Testis (tissue), 3 donors: ENCODE data around the gene SARM1. TPM values are rescaled to one million over a fixed set of nuclear protein-coding genes. Genes with fewer than 3 reads are reported as not detected.

Source experiments
- DNase-seq: peaks from one replicate; pipeline ENCODE4 v3.0.0-alpha.2; 2019
- H3K27ac ChIP-seq, 2 donors: fragments of 200-600 bp; sonication (generic); one replicate each; pipeline ENCODE4 v1.5.1; 2019
- H3K27me3 ChIP-seq: fragments of 200-600 bp; sonication (generic); one replicate; pipeline ENCODE4 v1.5.1; 2019
- H3K36me3 ChIP-seq: fragments of 200-600 bp; sonication (generic); one replicate; pipeline ENCODE4 v1.5.1; 2017; ENCODE audit warnings: low read depth; ENCODE audit errors: missing control alignments
- H3K4me1 ChIP-seq: fragments of 200-600 bp; sonication (generic); one replicate; pipeline ENCODE4 v1.5.1; 2019
- H3K4me3 ChIP-seq, 2 donors: fragments of 200-600 bp; sonication (generic); one replicate each; pipeline ENCODE4 v1.5.1; 2017 to 2019
- H3K9me3 ChIP-seq: fragments of 200-600 bp; sonication (generic); one replicate; pipeline ENCODE4 v1.5.1; 2017
- POLR2A ChIP-seq: fragments of 450-650 bp; IDR thresholded peaks from one replicate; pipeline ENCODE4 v1.6.1; 2017; ENCODE audit warnings: antibody characterized with exemption, mild to moderate bottlenecking, moderate library complexity
- WGBS, 2 donors: methylation state at CpG; one replicate each; pipeline ENCODE4 v1.1.5; 2018; 5-methylcytosine and 5-hydroxymethylcytosine counted together
- intact Hi-C: fragments of 100-400 bp; cut with DNase I; formaldehyde crosslinking; loops from one replicate; pipeline ENCODE4 v1.15.1; 2023; ENCODE audit warnings: low total_unique reads
- polyA plus RNA-seq: library from polyadenylated mRNA; stranded (reverse); fragments of 350-450 nt; fragmentation: Illumina TruSeq; extraction: RNeasy Lipid Tissue Mini Kit (QIAGEN cat#74804); gene quantifications from one replicate; pipeline ENCODE4 v1.2.3, GENCODE V29; 2014; ENCODE audit warnings: low read depth, low replicate concordance; ENCODE audit not compliant: insufficient read depth
- total RNA-seq, 2 donors: library from RNA; depleted of rRNA; stranded (reverse); fragments of >200 nt; gene quantifications; one replicate each; pipeline ENCODE4 v1.2.3, GENCODE V29; 2016
- TF ChIP-seq, protein P1 (sequence below), 3 experiments: fragments of 450-650 bp in 2 of 3; fragments of 200-600 bp in 1 of 3; sonication (generic) in 1 of 3; IDR thresholded peaks; one replicate each; pipeline ENCODE4 v1.5.1; 2016 to 2019; ENCODE audit warnings: antibody characterized with exemption in 3 of 3, mild to moderate bottlenecking in 2 of 3, moderate library complexity in 1 of 3

SARM1 gene
- total and polyA plus RNA-seq, 3 donors from 2014 or later = 6.6 to 19.9 (median 18.6) TPM

DNA sequence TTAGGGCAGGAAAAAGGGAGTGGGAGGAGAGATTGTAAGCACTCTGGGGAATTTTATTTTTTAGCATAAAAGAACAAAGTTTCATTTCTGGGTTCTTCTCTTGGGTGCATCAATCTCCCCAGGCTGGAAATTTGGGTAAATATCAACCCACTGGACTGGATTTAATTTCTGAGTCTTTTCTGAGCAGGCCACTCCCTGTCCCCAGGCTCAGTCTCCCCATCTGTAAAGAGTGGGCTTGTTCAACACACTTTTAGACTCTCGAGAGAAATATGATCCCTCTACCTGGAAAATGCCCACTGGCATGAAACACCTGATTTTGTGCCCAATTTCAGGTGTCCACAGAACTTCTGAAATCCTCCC lies 770 bp upstream of the SARM1 start:
- no peak overlapping the region for H3K4me3 ChIP-seq
- no peaks in the 10 kb centered on the region for H3K9me3 ChIP-seq
- H3K4me1 ChIP-seq = peaks cover 28% of the 10 kb centered on the region
- DNase-seq = no peak
- WGBS, 2 donors = 47 to 63% methylated on average over 1 of the region's 1 CpG
- no peaks in the 10 kb centered on the region for H3K36me3 ChIP-seq
- TF ChIP-seq, protein P1, sequence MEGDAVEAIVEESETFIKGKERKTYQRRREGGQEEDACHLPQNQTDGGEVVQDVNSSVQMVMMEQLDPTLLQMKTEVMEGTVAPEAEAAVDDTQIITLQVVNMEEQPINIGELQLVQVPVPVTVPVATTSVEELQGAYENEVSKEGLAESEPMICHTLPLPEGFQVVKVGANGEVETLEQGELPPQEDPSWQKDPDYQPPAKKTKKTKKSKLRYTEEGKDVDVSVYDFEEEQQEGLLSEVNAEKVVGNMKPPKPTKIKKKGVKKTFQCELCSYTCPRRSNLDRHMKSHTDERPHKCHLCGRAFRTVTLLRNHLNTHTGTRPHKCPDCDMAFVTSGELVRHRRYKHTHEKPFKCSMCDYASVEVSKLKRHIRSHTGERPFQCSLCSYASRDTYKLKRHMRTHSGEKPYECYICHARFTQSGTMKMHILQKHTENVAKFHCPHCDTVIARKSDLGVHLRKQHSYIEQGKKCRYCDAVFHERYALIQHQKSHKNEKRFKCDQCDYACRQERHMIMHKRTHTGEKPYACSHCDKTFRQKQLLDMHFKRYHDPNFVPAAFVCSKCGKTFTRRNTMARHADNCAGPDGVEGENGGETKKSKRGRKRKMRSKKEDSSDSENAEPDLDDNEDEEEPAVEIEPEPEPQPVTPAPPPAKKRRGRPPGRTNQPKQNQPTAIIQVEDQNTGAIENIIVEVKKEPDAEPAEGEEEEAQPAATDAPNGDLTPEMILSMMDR (IDR thresholded peaks at IDR 0.05) = no peak
- TF ChIP-seq POLR2A = no peak
- H3K27ac ChIP-seq = peak overlapping the region; percentile 7 to 58
- intact Hi-C loops = no loop called here
- no peaks in the 10 kb centered on the region for H3K27me3 ChIP-seq

DNA sequence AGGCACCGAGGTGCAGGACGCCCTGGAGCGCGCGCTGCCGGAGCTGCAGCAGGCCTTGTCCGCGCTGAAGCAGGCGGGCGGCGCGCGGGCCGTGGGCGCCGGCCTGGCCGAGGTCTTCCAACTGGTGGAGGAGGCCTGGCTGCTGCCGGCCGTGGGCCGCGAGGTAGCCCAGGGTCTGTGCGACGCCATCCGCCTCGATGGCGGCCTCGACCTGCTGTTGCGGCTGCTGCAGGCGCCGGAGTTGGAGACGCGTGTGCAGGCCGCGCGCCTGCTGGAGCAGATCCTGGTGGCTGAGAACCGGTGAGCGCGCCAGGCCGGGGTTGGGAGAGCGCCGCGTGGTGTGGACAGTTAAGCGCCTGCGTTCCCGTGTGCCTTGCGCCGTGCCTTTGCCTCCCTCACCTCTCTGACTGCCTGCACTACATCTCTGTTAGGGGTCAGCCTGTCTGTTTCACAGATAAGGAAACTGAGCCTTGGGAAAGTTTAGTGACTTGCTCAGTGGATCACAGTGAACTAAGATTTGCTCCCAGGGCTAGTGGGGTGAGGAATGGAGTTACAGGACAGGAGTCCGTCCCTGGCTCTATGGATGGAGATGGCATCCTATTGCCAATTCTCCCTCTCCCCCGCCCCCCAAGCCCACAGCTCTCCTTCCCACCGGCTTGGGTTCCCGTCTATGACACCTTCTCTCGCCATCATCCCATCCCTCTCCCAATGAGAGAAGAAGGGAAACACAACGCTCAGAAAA lies 880 bp downstream of the SARM1 start:
- H3K27ac ChIP-seq = peak overlapping the region in 1 of 2 donors; percentile 30
- TF ChIP-seq, protein P1 (IDR thresholded peaks at IDR 0.05) = no peak
- no peak for TF ChIP-seq POLR2A
- intact Hi-C loops = no loop called here
- H3K4me3 ChIP-seq = peak overlapping the region; percentile 45 to 51
- H3K27me3 ChIP-seq = no peaks in the 10 kb centered on the region
- WGBS, 2 donors = 7 to 23% methylated on average over 13 to 53 of the region's 53 CpGs
- H3K9me3 ChIP-seq = no peaks in the 10 kb centered on the region
- DNase-seq = no peak
- peaks cover 28% of the 10 kb centered on the region for H3K4me1 ChIP-seq
- no peaks in the 10 kb centered on the region for H3K36me3 ChIP-seq

DNA sequence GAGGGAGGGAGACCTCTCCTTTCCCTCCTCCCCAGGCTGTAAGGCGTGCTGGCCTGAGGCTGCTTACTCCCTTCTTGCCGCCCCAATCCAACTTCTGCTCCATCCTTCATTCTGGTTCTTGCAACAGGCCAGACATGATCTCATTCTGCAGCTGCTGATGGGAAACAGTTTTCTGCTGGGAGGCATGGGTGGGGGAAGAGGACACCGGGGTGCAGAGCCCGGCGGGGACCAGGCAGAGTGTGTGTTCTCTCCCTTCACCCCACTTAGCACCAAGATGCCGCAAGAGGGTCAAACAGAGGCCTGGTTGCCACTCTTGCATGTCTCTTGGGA lies 1.4 kb downstream of the SARM1 start:
- H3K4me1 ChIP-seq = peaks cover 28% of the 10 kb centered on the region
- H3K36me3 ChIP-seq = no peaks in the 10 kb centered on the region
- intact Hi-C loops = no loop called here
- no peaks in the 10 kb centered on the region for H3K9me3 ChIP-seq
- WGBS, 2 donors = 64 to 68% methylated on average over 6 of the region's 6 CpGs
- H3K27ac ChIP-seq = no peak overlapping the region
- H3K4me3 ChIP-seq = no peak overlapping the region
- no peak for DNase-seq
- H3K27me3 ChIP-seq = no peaks in the 10 kb centered on the region
- no peak for TF ChIP-seq POLR2A
- TF ChIP-seq, protein P1 (IDR thresholded peaks at IDR 0.05) = no peak

DNA sequence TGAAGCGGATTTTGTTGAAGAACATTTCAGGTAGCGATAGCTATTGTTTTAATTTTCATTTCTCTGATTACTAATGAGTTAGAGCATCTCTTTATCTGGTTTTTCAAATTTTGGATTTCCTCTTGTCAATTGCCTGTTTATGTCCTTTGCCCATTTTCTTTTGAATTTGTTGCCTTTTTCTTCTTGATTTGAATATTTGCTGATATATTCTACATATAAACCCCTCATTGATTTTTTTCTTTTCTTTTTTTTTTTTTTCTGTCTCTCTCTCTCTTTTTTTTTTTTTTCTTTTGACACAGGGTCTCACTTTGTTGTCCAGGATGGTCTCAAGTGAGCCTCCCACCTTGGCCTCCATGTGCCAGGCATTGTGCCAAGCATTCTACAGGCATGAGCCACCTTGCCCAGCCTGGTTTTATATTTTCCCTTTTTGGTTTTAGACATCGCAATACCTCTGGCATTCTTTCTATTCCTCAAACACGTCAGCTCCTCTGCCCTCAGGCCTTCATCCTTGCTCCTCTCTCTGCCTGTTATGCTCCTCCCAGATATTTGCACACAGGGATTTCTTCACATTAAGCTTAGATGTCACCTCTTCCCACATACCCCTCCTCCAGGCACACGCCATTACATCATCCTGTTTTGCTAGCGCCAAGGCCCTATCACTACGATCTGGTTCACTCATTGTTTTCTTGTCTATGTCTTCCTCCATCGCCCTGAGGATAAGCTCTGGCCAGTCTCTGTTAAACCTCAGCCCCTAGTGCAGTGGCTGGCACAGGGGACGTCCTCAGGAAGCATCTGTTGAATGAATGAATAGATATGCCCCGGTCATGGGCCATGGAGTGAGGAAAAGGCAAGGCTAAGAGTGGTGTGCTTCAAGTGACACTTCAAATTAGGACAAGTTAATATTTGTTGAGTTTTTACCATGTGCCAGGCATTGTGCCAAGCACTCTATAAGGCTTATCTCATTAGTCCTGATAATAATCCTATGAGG lies 8.6 kb downstream of the SARM1 start:
- intact Hi-C loops = no loop called here
- Histone ChIP-seq H3K4me3 (no peak overlapping the region), H3K27ac (no peak overlapping the region), H3K27me3 (no peaks in the 10 kb centered on the region), H3K36me3 (no peaks in the 10 kb centered on the region), H3K4me1 (no peaks in the 10 kb centered on the region), H3K9me3 (no peaks in the 10 kb centered on the region)
- no peak for TF ChIP-seq POLR2A
- TF ChIP-seq, protein P1 (IDR thresholded peaks at IDR 0.05) = no peak
- 83 to 89% methylated on average over 10 of the region's 10 CpGs for WGBS, 2 donors
- no peak for DNase-seq
